Measurements from ENCODE around the gene PRIMA1. TPM values are rescaled to one million over a fixed set of nuclear protein-coding genes. Genes with fewer than 3 reads are reported as not detected.

Gene PRIMA1
- total RNA-seq, 2 donors from 2014 or later: 10.0 to 20.8 TPM

DNA sequence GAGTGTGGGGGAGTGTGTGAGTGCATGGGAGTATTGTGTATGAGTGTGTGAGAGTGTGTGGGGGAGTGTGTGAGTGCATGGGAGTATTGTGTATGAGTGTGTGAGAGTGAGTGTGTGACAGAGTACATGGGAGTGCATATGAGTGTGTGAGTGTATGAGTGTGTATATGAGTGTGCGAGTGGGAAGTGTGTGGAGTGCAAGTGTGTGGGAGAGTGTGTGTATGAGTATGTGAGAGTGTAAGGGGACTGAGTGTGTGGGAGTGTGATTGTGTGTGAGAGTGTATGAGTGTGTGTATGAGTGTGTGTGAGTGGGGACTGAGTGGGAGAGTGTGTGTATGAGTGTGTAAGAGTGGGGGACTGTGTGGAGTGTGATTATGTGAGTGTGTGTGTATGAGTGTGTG is 40.7 kb downstream of the PRIMA1 start:
- H3K27me3 ChIP-seq (ENCODE audit: control insufficient read depth, insufficient read depth, low read length, poor library complexity, severe bottlenecking): no peaks in the 10 kb centered on the region
- peak overlapping the region; percentile 65 for H3K27ac Mint-ChIP-seq
- no peak overlapping the region for H3K27ac ChIP-seq (ENCODE audit: low read depth, low read length)

DNA sequence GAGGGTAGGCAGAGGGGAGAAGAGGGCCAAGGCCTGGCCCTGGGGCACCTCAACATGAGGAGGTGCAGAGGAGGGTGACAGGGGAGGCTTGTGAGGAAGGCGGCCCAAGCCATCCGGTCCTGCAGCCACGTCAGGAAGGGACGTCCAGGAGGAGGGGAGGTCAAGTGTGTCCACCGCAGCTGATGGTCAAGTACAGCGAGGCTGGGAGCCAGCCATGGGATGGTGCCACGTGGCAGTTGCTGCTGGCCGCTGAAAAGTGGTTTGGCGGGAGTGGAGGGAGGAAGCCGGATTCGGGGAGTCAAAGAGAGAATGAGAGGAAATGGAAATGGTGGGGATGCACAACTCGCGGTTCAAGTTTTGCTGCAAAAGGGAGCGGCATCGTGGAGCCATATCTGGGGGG is 41.2 kb downstream of the PRIMA1 start:
- TF ChIP-seq, protein P1, sequence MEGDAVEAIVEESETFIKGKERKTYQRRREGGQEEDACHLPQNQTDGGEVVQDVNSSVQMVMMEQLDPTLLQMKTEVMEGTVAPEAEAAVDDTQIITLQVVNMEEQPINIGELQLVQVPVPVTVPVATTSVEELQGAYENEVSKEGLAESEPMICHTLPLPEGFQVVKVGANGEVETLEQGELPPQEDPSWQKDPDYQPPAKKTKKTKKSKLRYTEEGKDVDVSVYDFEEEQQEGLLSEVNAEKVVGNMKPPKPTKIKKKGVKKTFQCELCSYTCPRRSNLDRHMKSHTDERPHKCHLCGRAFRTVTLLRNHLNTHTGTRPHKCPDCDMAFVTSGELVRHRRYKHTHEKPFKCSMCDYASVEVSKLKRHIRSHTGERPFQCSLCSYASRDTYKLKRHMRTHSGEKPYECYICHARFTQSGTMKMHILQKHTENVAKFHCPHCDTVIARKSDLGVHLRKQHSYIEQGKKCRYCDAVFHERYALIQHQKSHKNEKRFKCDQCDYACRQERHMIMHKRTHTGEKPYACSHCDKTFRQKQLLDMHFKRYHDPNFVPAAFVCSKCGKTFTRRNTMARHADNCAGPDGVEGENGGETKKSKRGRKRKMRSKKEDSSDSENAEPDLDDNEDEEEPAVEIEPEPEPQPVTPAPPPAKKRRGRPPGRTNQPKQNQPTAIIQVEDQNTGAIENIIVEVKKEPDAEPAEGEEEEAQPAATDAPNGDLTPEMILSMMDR (conservative IDR thresholded peaks at IDR 0.05): no peak
- WGBS, 2 experiments (ENCODE audit: insufficient coverage in 1 of 2, insufficient read length in 1 of 2): 94 to 98% methylated on average over 13 to 15 of the region's 15 CpGs
- H3K4me3 ChIP-seq (ENCODE audit: low read length): no peak overlapping the region
- Mint-ChIP-seq H3K4me3 (no peak overlapping the region), H3K9me3 (no peaks in the 10 kb centered on the region), H3K36me3 (ENCODE audit: low read depth) (peaks cover 37% of the 10 kb centered on the region), H3K4me1 (peaks cover 25% of the 10 kb centered on the region), H3K27me3 (ENCODE audit: insufficient read depth) (no peaks in the 10 kb centered on the region), H3K27ac (peak overlapping the region; percentile 82)
- H3K36me3 ChIP-seq (ENCODE audit: control insufficient read depth, insufficient read depth, low read length): peaks cover 20% of the 10 kb centered on the region
- no peaks in the 10 kb centered on the region for H3K9me3 ChIP-seq (ENCODE audit: control insufficient read depth, low read length)
- H3K27ac ChIP-seq (ENCODE audit: low read depth, low read length): no peak overlapping the region
- no peak overlapping the region for H3K9ac ChIP-seq (ENCODE audit: extremely low read depth, low read length, poor library complexity, severe bottlenecking)
- H3K27me3 ChIP-seq (ENCODE audit: control insufficient read depth, insufficient read depth, low read length, poor library complexity, severe bottlenecking): no peaks in the 10 kb centered on the region
- peaks cover 24% of the 10 kb centered on the region for H3K4me1 ChIP-seq (ENCODE audit: control insufficient read depth, insufficient read depth, low read length)
- DNase-seq: no peak

More for the DNA sequence above, 40.7 kb downstream of the PRIMA1 start:
- peaks cover 25% of the 10 kb centered on the region for H3K4me1 Mint-ChIP-seq
- WGBS, 2 experiments (ENCODE audit: insufficient coverage in 1 of 2, insufficient read length in 1 of 2): 94 to 100% methylated on average over 1 of the region's 1 CpG
- Histone ChIP-seq H3K4me1 (ENCODE audit: control insufficient read depth, insufficient read depth, low read length) (peaks cover 24% of the 10 kb centered on the region), H3K9ac (ENCODE audit: extremely low read depth, low read length, poor library complexity, severe bottlenecking) (no peak overlapping the region), H3K4me3 (ENCODE audit: low read length) (no peak overlapping the region), H3K9me3 (ENCODE audit: control insufficient read depth, low read length) (no peaks in the 10 kb centered on the region), H3K36me3 (ENCODE audit: control insufficient read depth, insufficient read depth, low read length) (peaks cover 20% of the 10 kb centered on the region)
- no peak for DNase-seq
- H3K4me3 Mint-ChIP-seq: no peak overlapping the region
- H3K27me3 Mint-ChIP-seq (ENCODE audit: insufficient read depth): no peaks in the 10 kb centered on the region
- TF ChIP-seq, protein P1 (conservative IDR thresholded peaks at IDR 0.05): no peak
- H3K36me3 Mint-ChIP-seq (ENCODE audit: low read depth): peaks cover 37% of the 10 kb centered on the region
- no peaks in the 10 kb centered on the region for H3K9me3 Mint-ChIP-seq

DNA sequence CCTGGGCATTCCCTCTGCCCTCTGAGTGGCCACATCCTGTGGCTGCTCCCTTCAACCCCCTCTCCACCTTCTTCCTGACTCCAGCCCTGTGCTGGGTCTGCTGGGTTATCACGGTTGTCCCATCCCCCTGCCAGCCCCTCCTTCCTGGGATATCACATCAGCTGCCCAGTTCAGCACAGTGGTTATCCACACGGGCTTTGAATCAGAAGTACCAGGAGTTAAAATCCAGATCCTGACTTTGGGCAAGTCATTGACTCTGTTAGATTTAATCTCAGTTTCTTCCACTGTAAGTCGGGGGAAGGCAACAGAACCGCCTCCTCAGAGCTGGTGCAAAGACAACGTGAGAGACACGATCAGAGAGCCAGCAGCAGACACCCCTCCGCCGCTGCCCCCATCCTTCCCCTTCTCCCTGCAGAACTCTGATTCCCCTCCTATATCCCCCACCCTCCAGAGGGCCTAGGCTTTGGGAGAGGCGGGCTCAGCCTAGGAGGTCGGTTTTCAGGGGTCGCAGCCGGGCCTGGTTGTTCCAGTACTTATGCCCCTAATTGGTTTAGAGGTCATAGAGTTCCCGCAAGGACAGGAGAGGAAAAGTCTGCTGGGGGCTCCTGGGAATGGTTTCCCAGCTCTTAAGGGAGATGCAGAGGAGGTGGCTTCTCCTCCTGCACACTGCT is 42.5 kb downstream of the PRIMA1 start:
- Histone ChIP-seq H3K4me1 (ENCODE audit: control insufficient read depth, insufficient read depth, low read length) (peaks cover 24% of the 10 kb centered on the region), H3K9me3 (ENCODE audit: control insufficient read depth, low read length) (no peaks in the 10 kb centered on the region), H3K4me3 (ENCODE audit: low read length) (no peak overlapping the region), H3K27me3 (ENCODE audit: control insufficient read depth, insufficient read depth, low read length, poor library complexity, severe bottlenecking) (no peaks in the 10 kb centered on the region), H3K9ac (ENCODE audit: extremely low read depth, low read length, poor library complexity, severe bottlenecking) (no peak overlapping the region), H3K27ac (ENCODE audit: low read depth, low read length) (no peak overlapping the region), H3K36me3 (ENCODE audit: control insufficient read depth, insufficient read depth, low read length) (peaks cover 27% of the 10 kb centered on the region)
- no peaks in the 10 kb centered on the region for H3K9me3 Mint-ChIP-seq
- H3K4me3 Mint-ChIP-seq: no peak overlapping the region
- TF ChIP-seq, protein P1 (conservative IDR thresholded peaks at IDR 0.05): no peak
- DNase-seq: peak; percentile 56
- peak overlapping the region; percentile 82 for H3K27ac Mint-ChIP-seq
- H3K27me3 Mint-ChIP-seq (ENCODE audit: insufficient read depth): no peaks in the 10 kb centered on the region
- H3K36me3 Mint-ChIP-seq (ENCODE audit: low read depth): peaks cover 47% of the 10 kb centered on the region
- peaks cover 28% of the 10 kb centered on the region for H3K4me1 Mint-ChIP-seq
- 80 to 84% methylated on average over 7 to 13 of the region's 13 CpGs for WGBS, 2 experiments (ENCODE audit: insufficient coverage in 1 of 2, insufficient read length in 1 of 2)

All from endodermal cell (in vitro differentiated cells).